HG02885 (cell line): ENCODE results near the gene POTEC.
"Not testable (repeated sequence)": the region's sequence is repeated elsewhere in the genome, so short reads cannot be mapped to it uniquely, and the experiment has no call there.

ENCODE experiments used
- ATAC-seq: cut with Tn5 transposase; IDR thresholded peaks from one replicate; pipeline ENCODE4 v1.9.1; 2021; ENCODE audit warnings: mild to moderate bottlenecking; ENCODE audit not compliant: unreplicated experiment, poor library complexity

Gene POTEC

GRCh38 chr18:14543446-14543964 lies at the start of gene POTEC:
Gene POTEC (minus strand): TSS chr18:14543600. CDS start chr18:14543146, 454 bp downstream.
- not testable (repeated sequence) for ATAC-seq

- ATAC-seq = no peak
Observed at GRCh38 chr18:14577971-14578370, 34.6 kb upstream of the POTEC start.

GRCh38 chr18:14559502-14559901 lies 16.1 kb upstream of the POTEC start:
- not testable (repeated sequence) for ATAC-seq

GRCh38 chr18:14531659-14532058 lies 11.7 kb downstream of the POTEC start:
- ATAC-seq = not testable (repeated sequence)

- ATAC-seq = not testable (repeated sequence)
Observed at GRCh38 chr18:14510707-14511106, 32.7 kb downstream of the POTEC start.

GRCh38 chr18:14503691-14504090 lies 39.7 kb downstream of the POTEC start:
- not testable (repeated sequence) for ATAC-seq

GRCh38 chr18:14501894-14502293 lies 41.5 kb downstream of the POTEC start:
- ATAC-seq = not testable (repeated sequence)

- not testable (repeated sequence) for ATAC-seq
Observed at GRCh38 chr18:14489256-14490014, 54.0 kb downstream of the POTEC start.

- not testable (repeated sequence) for ATAC-seq
Observed at GRCh38 chr18:14488789-14489188, 54.6 kb downstream of the POTEC start.

GRCh38 chr18:14486926-14487580 lies 56.3 kb downstream of the POTEC start:
- not testable (repeated sequence) for ATAC-seq

- ATAC-seq = not testable (repeated sequence)
Observed at GRCh38 chr18:14479076-14479475, 64.3 kb downstream of the POTEC start.

- ATAC-seq = not testable (repeated sequence)
Observed at GRCh38 chr18:14475520-14475919, 67.9 kb downstream of the POTEC start.

- ATAC-seq = not testable (repeated sequence)
Observed at GRCh38 chr18:14474752-14475151, 68.6 kb downstream of the POTEC start.

- ATAC-seq = not testable (repeated sequence)
Observed at GRCh38 chr18:14474007-14474720, 69.2 kb downstream of the POTEC start.

GRCh38 chr18:14473250-14474006 lies 70.0 kb downstream of the POTEC start:
- ATAC-seq = not testable (repeated sequence)

GRCh38 chr18:14471286-14471685 lies 72.1 kb downstream of the POTEC start:
- ATAC-seq = not testable (repeated sequence)

- ATAC-seq = not testable (repeated sequence)
Observed at GRCh38 chr18:14470446-14470845, 73.0 kb downstream of the POTEC start.

- ATAC-seq = not testable (repeated sequence)
Observed at GRCh38 chr18:14470046-14470445, 73.4 kb downstream of the POTEC start.

- not testable (repeated sequence) for ATAC-seq
Observed at GRCh38 chr18:14465989-14466388, 77.4 kb downstream of the POTEC start.
